B cell (primary cell): Measurements from ENCODE around the gene PKIG.

ENCODE experiments used
- EZH2 ChIP-seq: IDR thresholded peaks from 2 replicates; pipeline ENCODE4 v1.6.1; 2012; ENCODE audit warnings: borderline replicate concordance, low read depth, mild to moderate bottlenecking, moderate library complexity, low read length; ENCODE audit not compliant: insufficient read depth, poor library complexity, severe bottlenecking
- TF ChIP-seq, protein P1 (sequence below): fragments of 200-600 bp; IDR thresholded peaks from one replicate; pipeline ENCODE4 v1.8.0; 2022; ENCODE audit warnings: antibody characterized with exemption, mild to moderate bottlenecking

DNA sequence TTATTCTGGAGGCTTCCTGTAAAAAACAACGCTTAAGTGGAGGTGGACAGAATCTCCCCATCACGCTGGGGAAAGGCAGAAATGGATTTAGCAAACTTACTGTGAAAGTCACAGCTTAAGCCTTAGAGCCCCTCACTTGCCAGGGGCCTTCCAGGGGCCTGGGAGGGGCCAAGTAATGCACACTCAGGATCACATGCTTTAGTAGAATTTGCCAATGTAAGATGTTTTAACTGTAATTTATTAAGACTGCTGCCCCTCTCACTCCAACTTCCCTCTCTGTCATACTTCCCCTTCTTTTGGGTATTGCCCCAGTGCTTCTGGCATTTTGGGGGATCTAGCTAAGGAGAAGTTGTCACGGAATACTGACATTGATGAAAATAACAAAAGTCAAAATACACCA, 81.8 kb downstream of the PKIG start:
- TF ChIP-seq, protein P1, sequence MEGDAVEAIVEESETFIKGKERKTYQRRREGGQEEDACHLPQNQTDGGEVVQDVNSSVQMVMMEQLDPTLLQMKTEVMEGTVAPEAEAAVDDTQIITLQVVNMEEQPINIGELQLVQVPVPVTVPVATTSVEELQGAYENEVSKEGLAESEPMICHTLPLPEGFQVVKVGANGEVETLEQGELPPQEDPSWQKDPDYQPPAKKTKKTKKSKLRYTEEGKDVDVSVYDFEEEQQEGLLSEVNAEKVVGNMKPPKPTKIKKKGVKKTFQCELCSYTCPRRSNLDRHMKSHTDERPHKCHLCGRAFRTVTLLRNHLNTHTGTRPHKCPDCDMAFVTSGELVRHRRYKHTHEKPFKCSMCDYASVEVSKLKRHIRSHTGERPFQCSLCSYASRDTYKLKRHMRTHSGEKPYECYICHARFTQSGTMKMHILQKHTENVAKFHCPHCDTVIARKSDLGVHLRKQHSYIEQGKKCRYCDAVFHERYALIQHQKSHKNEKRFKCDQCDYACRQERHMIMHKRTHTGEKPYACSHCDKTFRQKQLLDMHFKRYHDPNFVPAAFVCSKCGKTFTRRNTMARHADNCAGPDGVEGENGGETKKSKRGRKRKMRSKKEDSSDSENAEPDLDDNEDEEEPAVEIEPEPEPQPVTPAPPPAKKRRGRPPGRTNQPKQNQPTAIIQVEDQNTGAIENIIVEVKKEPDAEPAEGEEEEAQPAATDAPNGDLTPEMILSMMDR, result no peak
- no peak for TF ChIP-seq EZH2
